ENCODE results near the gene UBL7.

Gene UBL7

GRCh38 chr15:74442063-74442462 lies 18.9 kb downstream of the UBL7 start:
- TF ChIP-seq POLR2A (IDR thresholded peaks at IDR 0.05; ENCODE audit: low read depth, low read length) = no peak
- FAIRE-seq (no peak), DNase-seq (ENCODE audit: insufficient read length, low spot score) (no peak)

DNA sequence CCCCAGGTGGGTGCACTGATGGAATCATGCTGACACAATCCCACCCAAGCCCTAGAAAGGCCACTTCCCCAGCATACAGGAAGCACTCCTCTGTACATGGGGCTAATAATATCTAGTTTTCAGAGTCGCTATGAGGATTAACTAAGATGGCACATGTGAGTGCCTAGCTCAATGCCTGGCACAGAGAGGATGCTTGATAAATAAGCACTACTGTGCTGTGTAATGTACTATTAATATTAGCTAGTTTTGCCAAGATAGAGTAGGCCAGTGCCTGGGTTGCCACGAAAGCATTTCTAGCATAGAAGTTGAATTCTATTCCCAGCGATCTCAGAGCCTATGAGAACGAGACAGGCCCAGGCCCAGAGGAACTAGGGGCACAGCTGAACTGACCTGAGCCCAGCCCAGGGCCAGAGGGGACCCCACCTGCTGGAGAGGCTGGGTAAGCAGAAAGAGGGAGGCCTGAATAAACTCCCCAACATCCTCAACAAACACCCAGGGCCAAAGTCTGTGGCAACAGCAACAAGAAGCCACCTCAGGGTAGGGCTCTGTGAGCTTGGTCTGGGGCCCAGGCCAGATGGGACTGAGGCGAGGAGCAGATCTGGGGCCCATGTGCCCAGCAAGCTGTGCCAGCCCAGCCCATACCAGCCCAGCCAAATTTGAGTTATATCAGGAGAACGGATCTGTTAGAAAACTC lies 19.6 kb downstream of the UBL7 start:
- DNase-seq (ENCODE audit: insufficient read length, low spot score) (no peak), FAIRE-seq (no peak)
- TF ChIP-seq POLR2A (IDR thresholded peaks at IDR 0.05; ENCODE audit: low read depth, low read length) = no peak

DNA sequence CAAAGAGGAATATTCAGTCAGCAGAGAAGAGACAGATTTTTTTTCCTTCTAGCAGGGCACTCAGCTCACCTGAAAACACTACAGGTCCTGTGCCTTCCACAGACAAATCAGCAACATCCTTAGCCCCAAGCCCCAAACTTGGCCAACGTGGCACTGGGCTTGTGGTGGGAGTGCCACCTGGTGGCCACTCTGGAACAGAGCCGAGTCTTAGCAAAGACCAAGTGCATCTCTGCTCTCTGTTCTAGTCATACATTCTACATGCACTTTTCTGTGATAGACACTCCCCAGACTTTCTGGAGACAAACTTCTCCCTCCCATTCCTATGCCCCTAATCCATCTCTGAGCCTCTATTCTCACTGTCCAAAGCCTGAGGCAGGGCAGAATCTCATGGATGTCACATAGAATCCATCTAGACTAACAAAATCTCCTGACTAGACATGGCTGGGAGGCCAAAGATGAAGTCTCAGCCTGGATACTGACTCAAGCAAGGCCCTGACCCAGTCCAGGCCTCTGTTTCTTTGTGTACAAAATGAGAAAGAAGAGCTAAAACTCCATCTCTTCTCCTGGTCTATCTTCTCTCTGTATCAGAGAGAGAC lies 22.1 kb downstream of the UBL7 start:
- TF ChIP-seq POLR2A (IDR thresholded peaks at IDR 0.05; ENCODE audit: low read depth, low read length) = no peak
- peak; percentile 72 for DNase-seq (ENCODE audit: insufficient read length, low spot score)
- no peak for FAIRE-seq

DNA sequence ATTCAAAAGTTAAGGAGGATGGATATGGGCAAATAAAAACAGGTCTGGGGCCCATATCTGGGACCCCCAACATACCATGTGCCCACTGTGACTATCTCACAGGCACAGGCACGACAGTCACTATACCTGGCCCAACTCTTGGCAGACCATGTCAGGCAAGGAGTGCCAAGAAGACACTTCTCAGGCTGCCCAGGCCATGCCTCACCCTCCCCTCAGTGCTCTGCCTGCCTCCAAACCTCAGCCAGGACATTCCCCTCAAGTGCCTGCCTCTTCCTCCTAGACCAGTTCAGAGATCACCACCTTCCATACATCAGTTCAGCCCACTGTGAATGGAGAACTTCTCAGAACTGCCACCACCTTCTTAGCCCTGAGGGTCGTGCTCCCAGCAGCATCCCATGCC lies 22.8 kb downstream of the UBL7 start:
- TF ChIP-seq POLR2A (IDR thresholded peaks at IDR 0.05; ENCODE audit: low read depth, low read length) = no peak
- FAIRE-seq (no peak), DNase-seq (ENCODE audit: insufficient read length, low spot score) (no peak)

- DNase-seq (ENCODE audit: insufficient read length, low spot score) = no peak
- no peak for TF ChIP-seq POLR2A (IDR thresholded peaks at IDR 0.05; ENCODE audit: low read depth, low read length)
- no peak for FAIRE-seq
Measured at GRCh38 chr15:74434263-74435136, 26.5 kb downstream of the UBL7 start.

DNA sequence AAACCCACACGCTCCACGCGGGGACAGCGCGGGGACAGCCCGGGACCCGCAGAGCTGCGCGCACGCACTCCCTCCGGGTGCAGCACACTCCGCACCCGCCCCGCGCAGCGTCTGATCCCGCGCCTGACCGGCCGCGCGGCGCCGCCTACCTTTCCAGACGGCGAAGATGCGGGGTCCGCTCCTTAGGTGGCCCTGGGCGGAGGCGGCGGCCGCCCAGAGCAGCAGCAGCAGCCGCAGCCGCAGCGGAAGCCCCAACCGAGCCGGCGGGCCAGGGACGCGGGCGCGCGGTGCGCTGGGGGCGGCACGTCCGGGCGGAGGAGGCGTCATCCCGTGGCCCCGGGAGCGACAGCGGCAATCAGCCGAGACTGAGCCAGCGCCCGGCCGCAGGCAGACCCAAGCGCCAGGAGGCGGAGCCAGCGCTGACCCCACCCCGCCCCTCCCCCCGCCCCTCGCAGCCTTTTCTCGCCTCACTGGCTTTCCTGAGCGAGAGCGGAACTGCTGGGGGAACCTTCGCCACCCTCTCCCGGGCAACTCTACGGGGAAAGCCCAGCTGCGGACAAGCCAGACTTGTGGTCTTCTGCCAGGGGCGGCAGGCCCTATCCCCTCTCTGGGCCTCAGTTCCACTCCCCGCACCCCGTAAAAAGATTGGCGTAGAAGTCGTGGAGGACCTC lies 27.2 kb downstream of the UBL7 start, which contains the start of gene SEMA7A:
SEMA7A (minus strand) TSS at position 367 of the 671 bp plus-strand sequence; CDS start at position 327, 40 bp downstream.
- FAIRE-seq (no peak), DNase-seq (ENCODE audit: insufficient read length, low spot score) (peak; percentile 84)
- TF ChIP-seq POLR2A (IDR thresholded peaks at IDR 0.05; ENCODE audit: low read depth, low read length) = peak; percentile 97

GRCh38 chr15:74432968-74433591 lies 27.9 kb downstream of the UBL7 start:
- no peak for FAIRE-seq

GRCh38 chr15:74432271-74432967 lies 28.5 kb downstream of the UBL7 start:
- DNase-seq (ENCODE audit: insufficient read length, low spot score) = no peak
- no peak for FAIRE-seq
- no peak for TF ChIP-seq POLR2A (IDR thresholded peaks at IDR 0.05; ENCODE audit: low read depth, low read length)

More at GRCh38 chr15:74432968-74433591, 27.9 kb downstream of the UBL7 start:
- no peak for DNase-seq (ENCODE audit: insufficient read length, low spot score)
- TF ChIP-seq POLR2A (IDR thresholded peaks at IDR 0.05; ENCODE audit: low read depth, low read length) = no peak

DNA sequence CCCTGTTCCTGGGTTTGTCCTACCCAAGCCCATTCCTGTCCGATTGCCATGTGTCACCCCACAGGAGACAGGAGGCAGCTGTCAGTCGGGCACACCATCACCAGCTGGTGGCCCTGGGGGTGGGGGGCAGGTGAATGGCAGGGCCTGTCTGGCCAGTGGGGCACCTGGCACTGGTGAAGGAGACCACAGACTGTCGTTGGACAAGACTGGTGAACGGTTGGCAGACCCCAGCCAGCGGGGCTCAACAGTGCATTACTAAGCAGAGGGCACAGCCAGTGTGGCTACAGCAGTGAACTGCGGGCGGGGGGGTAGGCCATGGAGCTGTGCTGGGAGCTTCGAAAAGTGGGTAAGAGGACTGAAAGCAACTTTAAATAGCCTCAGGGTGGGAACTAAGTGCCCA lies 29.3 kb downstream of the UBL7 start:
- TF ChIP-seq POLR2A (IDR thresholded peaks at IDR 0.05; ENCODE audit: low read depth, low read length) = no peak
- DNase-seq (ENCODE audit: insufficient read length, low spot score) (no peak), FAIRE-seq (no peak)

- TF ChIP-seq POLR2A (IDR thresholded peaks at IDR 0.05; ENCODE audit: low read depth, low read length) = no peak
- no peak for DNase-seq (ENCODE audit: insufficient read length, low spot score)
- FAIRE-seq = no peak
Measured at GRCh38 chr15:74431116-74431515, 29.8 kb downstream of the UBL7 start.

DNA sequence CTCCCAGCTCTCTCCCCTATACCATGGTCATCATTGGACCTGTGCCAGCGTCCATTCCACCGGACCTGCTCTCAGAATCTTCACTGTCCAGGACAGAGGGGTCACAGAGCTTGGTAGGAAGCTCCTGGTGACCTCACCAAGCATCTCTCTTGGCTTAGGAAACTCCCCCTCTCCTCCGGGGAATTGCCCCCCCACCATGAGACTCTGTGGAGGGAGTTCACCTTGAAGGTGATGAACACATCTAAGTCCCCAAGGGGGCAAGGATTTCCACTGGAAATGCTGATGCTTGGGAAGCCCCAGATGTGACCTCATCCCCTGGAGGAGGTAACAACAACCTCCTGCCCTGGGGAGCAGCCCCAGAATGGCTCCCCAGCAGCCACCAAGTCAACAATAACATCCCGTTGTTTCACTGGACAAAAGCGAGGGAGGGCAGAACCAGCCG lies 30.4 kb downstream of the UBL7 start:
- no peak for TF ChIP-seq POLR2A (IDR thresholded peaks at IDR 0.05; ENCODE audit: low read depth, low read length)
- FAIRE-seq = no peak

DNA sequence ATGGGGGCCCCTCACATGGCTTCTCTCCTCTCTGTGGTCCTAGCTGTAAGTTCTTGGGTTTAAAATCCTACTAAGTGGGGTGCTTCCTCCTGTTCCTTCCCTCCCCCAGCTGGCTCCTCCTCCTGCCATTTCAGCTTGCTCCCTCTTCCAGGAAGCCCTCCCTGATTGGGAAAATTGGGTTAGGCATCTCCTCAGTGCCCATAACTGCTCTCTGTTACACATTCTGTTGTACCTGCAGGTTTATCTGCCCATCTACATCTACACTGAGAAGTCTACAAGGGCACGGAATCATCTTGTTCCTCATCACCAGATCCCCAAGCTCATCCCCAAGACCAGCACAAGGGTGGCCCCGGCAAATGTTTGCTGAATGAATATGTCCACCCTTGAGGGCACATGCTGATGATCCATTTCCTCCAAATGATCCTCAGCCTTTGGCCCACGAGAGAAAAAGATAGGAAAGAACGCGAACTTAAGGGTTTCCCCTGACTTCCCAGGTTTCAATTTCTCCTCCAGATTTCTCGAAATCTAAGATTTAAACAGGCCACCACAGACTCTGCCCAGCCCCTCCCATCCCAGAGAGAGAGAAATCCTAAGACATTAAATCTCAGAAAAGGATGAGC lies 31.1 kb downstream of the UBL7 start:
- no peak for DNase-seq (ENCODE audit: insufficient read length, low spot score)
- FAIRE-seq = no peak
- TF ChIP-seq POLR2A (IDR thresholded peaks at IDR 0.05; ENCODE audit: low read depth, low read length) = no peak

More for the DNA sequence above, 30.4 kb downstream of the UBL7 start:
- no peak for DNase-seq (ENCODE audit: insufficient read length, low spot score)
